Mesothelial cell of epicardium (in vitro differentiated cells): ENCODE data around the gene PDP2. TPM values are rescaled to one million over a fixed set of nuclear protein-coding genes. Genes with fewer than 3 reads are reported as not detected.

Experiments
- DNase-seq, 2 experiments: peaks; one replicate each; pipeline ENCODE4 v3.0.0; 2021; ENCODE audit warnings: low spot score in 2 of 2; ENCODE audit not compliant: unreplicated experiment in 2 of 2
- H3K27ac Mint-ChIP-seq: 2 replicates; pipeline ENCODE4 v1.8.0; 2021; ENCODE audit warnings: mixed read lengths
- H3K27me3 Mint-ChIP-seq: 2 replicates; pipeline ENCODE4 v1.8.0; 2021; ENCODE audit warnings: low read depth, mixed read lengths
- H3K36me3 Mint-ChIP-seq: 2 replicates; pipeline ENCODE4 v1.8.0; 2021; ENCODE audit warnings: mixed read lengths
- H3K4me1 Mint-ChIP-seq: 2 replicates; pipeline ENCODE4 v1.8.0; 2021; ENCODE audit warnings: mixed read lengths
- H3K4me3 Mint-ChIP-seq: 2 replicates; pipeline ENCODE4 v1.8.0; 2021; ENCODE audit warnings: mild to moderate bottlenecking, moderate library complexity, mixed read lengths
- H3K9me3 Mint-ChIP-seq: 2 replicates; pipeline ENCODE4 v1.8.0; 2021; ENCODE audit warnings: mixed read lengths
- CTCF ChIP-seq: fragments of 200-600 bp; sonication (generic); IDR thresholded peaks from one replicate; pipeline ENCODE4 v1.5.0; 2021; ENCODE audit warnings: antibody characterized with exemption; ENCODE audit not compliant: unreplicated experiment
- total RNA-seq: library from RNA; stranded (reverse); gene quantifications from 3 replicates; pipeline ENCODE4 v1.2.1, GENCODE V29; 2021

Gene PDP2
- total RNA-seq: 16.7 to 17.4 TPM (median 16.9 TPM) in 3 replicates

GRCh38 chr16:66880288-66881013, at the start of gene PDP2:
Gene PDP2, plus strand, starts transcription at chr16:66880515. Its CDS starts 3,770 bp downstream, at chr16:66884285.
- peaks cover 8% of the 10 kb centered on the region for H3K36me3 Mint-ChIP-seq
- no peaks in the 10 kb centered on the region for H3K9me3 Mint-ChIP-seq
- H3K4me1 Mint-ChIP-seq: peaks cover 13% of the 10 kb centered on the region
- peak within 1 kb of the TSS; percentile 92 for H3K27ac Mint-ChIP-seq
- DNase-seq: peak; percentile 84 to 91
- no peak for TF ChIP-seq CTCF
- no peaks in the 10 kb centered on the region for H3K27me3 Mint-ChIP-seq
- peak within 1 kb of the TSS; percentile 99 for H3K4me3 Mint-ChIP-seq

GRCh38 chr16:66832190-66832589, 48.1 kb upstream of the PDP2 start:
- peaks cover 3% of the 10 kb centered on the region for H3K36me3 Mint-ChIP-seq
- no peak for TF ChIP-seq CTCF
- DNase-seq: no peak
- H3K9me3 Mint-ChIP-seq: no peaks in the 10 kb centered on the region
- peaks cover 10% of the 10 kb centered on the region for H3K4me1 Mint-ChIP-seq
- H3K27me3 Mint-ChIP-seq: peaks cover 9% of the 10 kb centered on the region
- no peak overlapping the region for H3K27ac Mint-ChIP-seq
- no peak overlapping the region for H3K4me3 Mint-ChIP-seq

- H3K36me3 Mint-ChIP-seq: peaks cover under 1% of the 10 kb centered on the region
- DNase-seq: no peak
- no peak overlapping the region for H3K4me3 Mint-ChIP-seq
- H3K27me3 Mint-ChIP-seq: peaks cover 15% of the 10 kb centered on the region
- H3K9me3 Mint-ChIP-seq: no peaks in the 10 kb centered on the region
- peaks cover 10% of the 10 kb centered on the region for H3K4me1 Mint-ChIP-seq
- TF ChIP-seq CTCF: no peak
- no peak overlapping the region for H3K27ac Mint-ChIP-seq
Measured at GRCh38 chr16:66832661-66833305, 47.5 kb upstream of the PDP2 start.

GRCh38 chr16:66834746-66835145, 45.6 kb upstream of the PDP2 start:
- TF ChIP-seq CTCF: no peak
- H3K4me3 Mint-ChIP-seq: no peak overlapping the region
- no peak for DNase-seq
- peaks cover 32% of the 10 kb centered on the region for H3K27me3 Mint-ChIP-seq
- H3K4me1 Mint-ChIP-seq: peaks cover under 1% of the 10 kb centered on the region
- no peak overlapping the region for H3K27ac Mint-ChIP-seq
- no peaks in the 10 kb centered on the region for H3K36me3 Mint-ChIP-seq
- peaks cover 14% of the 10 kb centered on the region for H3K9me3 Mint-ChIP-seq

- TF ChIP-seq CTCF: no peak
- H3K27ac Mint-ChIP-seq: no peak overlapping the region
- no peaks in the 10 kb centered on the region for H3K36me3 Mint-ChIP-seq
- no peak overlapping the region for H3K4me3 Mint-ChIP-seq
- peaks cover 18% of the 10 kb centered on the region for H3K9me3 Mint-ChIP-seq
- peaks cover 2% of the 10 kb centered on the region for H3K4me1 Mint-ChIP-seq
- DNase-seq: no peak
- H3K27me3 Mint-ChIP-seq: peaks cover 80% of the 10 kb centered on the region
Measured at GRCh38 chr16:66840883-66841282, 39.4 kb upstream of the PDP2 start.
